GM12878 (cell line): ENCODE measurements around the gene TACR1. TPM values are rescaled to one million over a fixed set of nuclear protein-coding genes. Genes with fewer than 3 reads are reported as not detected.

Source experiments
- ATAC-seq: fragments of 200-7000 bp; cut with Tn5 transposase; 3 replicates; pipeline ENCODE4 v1.9.1; 2020; ENCODE audit warnings: mild to moderate bottlenecking, moderate library complexity
- BruUV-seq: library from RNA; stranded (reverse); fragments of 400-500 nt; replicated peaks from 2 replicates; lab custom pipeline; 2021; lab: Mats Ljungman, UMichigan
- CTCF ChIA-PET: fragments of 300-600 bp; sonication (Branson Sonifier 250); formaldehyde crosslinking; extraction: SDS; loops from one replicate; lab custom pipeline; 2021; ENCODE audit warnings: inconsistent platforms; lab: Yijun Ruan, JAX
- POLR2A ChIA-PET: fragments of 350-600 bp; formaldehyde crosslinking; extraction: SDS; loops from one replicate; lab custom pipeline; 2021; ENCODE audit warnings: inconsistent platforms; lab: Charles Lee
- RAD21 ChIA-PET: fragments of 300-600 bp; sonication (Branson Sonifier 250); formaldehyde crosslinking; loops from one replicate; lab custom pipeline; 2023; ENCODE audit warnings: antibody characterized with exemption; ENCODE audit not compliant: unreplicated experiment; lab: Charles Lee
- SMC1A ChIA-PET: fragments of 300-600 bp; sonication (Branson Sonifier 250); formaldehyde crosslinking; loops from one replicate; lab custom pipeline; 2023; ENCODE audit not compliant: unreplicated experiment, uncharacterized antibody; lab: Charles Lee
- DNase-seq: peaks from one replicate; pipeline ENCODE4 v3.0.0-alpha.2; 2011; ENCODE audit warnings: low read depth, low spot score
- FAIRE-seq: peaks from 3 replicates; lab custom pipeline; 2011; peaks lifted over from hg19 to GRCh38; lab: Jason Lieb, UNC
- H2AFZ ChIP-seq: 2 replicates; pipeline ENCODE4 v1.6.0; 2011; ENCODE audit warnings: low read depth, low read length, control low read depth; ENCODE audit not compliant: control insufficient read depth
- H3K27ac ChIP-seq: 2 replicates; pipeline ENCODE4 v1.5.1; 2011; ENCODE audit warnings: control low read depth; ENCODE audit not compliant: control insufficient read depth, insufficient read depth
- H3K27me3 ChIP-seq, 2 experiments: replicated peaks in 1 of 2; 2 replicates each; pipeline versions ENCODE4 v1.6.0 to v1.6.1; 2011; ENCODE audit warnings: low read length in 1 of 2; ENCODE audit not compliant: control insufficient read depth in 2 of 2, insufficient read depth in 2 of 2
- H3K36me3 ChIP-seq, 2 experiments: 2 replicates each; pipeline ENCODE4 v1.5.1; 2011; ENCODE audit warnings: low read length in 1 of 2; ENCODE audit not compliant: control insufficient read depth in 2 of 2, insufficient read depth in 2 of 2
- H3K4me1 ChIP-seq: 2 replicates; pipeline ENCODE4 v1.6.1; 2011; ENCODE audit warnings: mild to moderate bottlenecking, low read length, moderate library complexity, mixed read lengths; ENCODE audit not compliant: control insufficient read depth, insufficient read depth
- H3K4me2 ChIP-seq: 2 replicates; pipeline ENCODE4 v1.6.0; 2011; ENCODE audit warnings: control low read depth; ENCODE audit not compliant: control insufficient read depth, insufficient read depth
- H3K4me3 ChIP-seq: fragments of 200-600 bp; sonication (generic); 2 replicates; pipeline ENCODE4 v1.5.1; 2016
- H3K79me2 ChIP-seq: 2 replicates; pipeline ENCODE4 v1.6.0; 2011; ENCODE audit warnings: low read length; ENCODE audit not compliant: control insufficient read depth, insufficient read depth
- H3K9ac ChIP-seq: 2 replicates; pipeline ENCODE4 v1.8.0; 2011; ENCODE audit warnings: low read length, control low read depth, mixed read lengths; ENCODE audit not compliant: control insufficient read depth, insufficient read depth
- H3K9me3 ChIP-seq: replicated peaks from 3 replicates; pipeline ENCODE4 v1.5.1; 2011; ENCODE audit warnings: mild to moderate bottlenecking, low read length; ENCODE audit not compliant: control insufficient read depth, insufficient read depth
- H4K20me1 ChIP-seq: 2 replicates; pipeline ENCODE4 v1.6.0; 2011; ENCODE audit not compliant: control insufficient read depth, insufficient read depth
- BCL11A ChIP-seq: IDR thresholded peaks from 2 replicates; pipeline ENCODE4 v1.6.1; 2011; ENCODE audit warnings: low read depth, low read length
- BHLHE40 ChIP-seq, 2 experiments: fragments of 450-650 bp in 1 of 2; IDR thresholded peaks; 2 replicates each; pipeline ENCODE4 v1.6.1; 2011 to 2017; ENCODE audit warnings: low read depth in 2 of 2, borderline replicate concordance in 1 of 2, improper control_type of control experiment in 1 of 2, low read length in 1 of 2, mild to moderate bottlenecking in 1 of 2
- EED ChIP-seq: sonication (generic); IDR thresholded peaks from 2 replicates; pipeline ENCODE4 v1.6.1; 2016; ENCODE audit warnings: antibody characterized with exemption, low read depth
- ETV6 ChIP-seq, 2 experiments: fragments of 450-650 bp in 1 of 2; IDR thresholded peaks in 1 of 2; conservative IDR thresholded peaks in 1 of 2; 2 replicates each; pipeline ENCODE4 v1.6.1; 2014; ENCODE audit warnings: antibody characterized with exemption in 1 of 2, borderline replicate concordance in 1 of 2, low read depth in 1 of 2, mild to moderate bottlenecking in 1 of 2, moderate library complexity in 1 of 2
- JUND ChIP-seq: IDR thresholded peaks from 2 replicates; pipeline ENCODE4 v1.6.1; 2012; ENCODE audit warnings: low read depth, mild to moderate bottlenecking, low read length, improper control_type of control experiment, moderate library complexity
- MEF2B ChIP-seq: fragments of 450-650 bp; IDR thresholded peaks from 2 replicates; pipeline ENCODE4 v1.6.1; 2018; ENCODE audit warnings: mild to moderate bottlenecking, moderate library complexity; ENCODE audit not compliant: partially characterized antibody, poor library complexity, severe bottlenecking
- PAX5 ChIP-seq: IDR thresholded peaks from 2 replicates; pipeline ENCODE4 v1.6.1; 2011; ENCODE audit warnings: low read depth, low read length, borderline replicate concordance
- POLR2AphosphoS2 ChIP-seq: IDR thresholded peaks from 2 replicates; pipeline ENCODE4 v1.6.1; 2011; ENCODE audit warnings: low read depth, mild to moderate bottlenecking, low read length, improper control_type of control experiment, moderate library complexity
- SIX5 ChIP-seq: IDR thresholded peaks from 2 replicates; pipeline ENCODE4 v1.6.1; 2011; ENCODE audit warnings: mild to moderate bottlenecking, low read depth, low read length, moderate library complexity; ENCODE audit not compliant: severe bottlenecking
- SMC3 ChIP-seq: IDR thresholded peaks from 2 replicates; pipeline ENCODE4 v1.6.1; 2011; ENCODE audit warnings: low read length, improper control_type of control experiment, borderline replicate concordance
- SPI1 ChIP-seq: IDR thresholded peaks from 2 replicates; pipeline ENCODE4 v1.6.1; 2011; ENCODE audit warnings: low read depth, mild to moderate bottlenecking, low read length, moderate library complexity, borderline replicate concordance; ENCODE audit not compliant: insufficient read depth
- TBL1XR1 ChIP-seq: IDR thresholded peaks from 2 replicates; pipeline ENCODE4 v1.6.1; 2012; ENCODE audit warnings: low read depth, low read length, improper control_type of control experiment
- WRNIP1 ChIP-seq: IDR thresholded peaks from 2 replicates; pipeline ENCODE4 v1.6.1; 2011; ENCODE audit warnings: low read depth, low read length, improper control_type of control experiment, borderline replicate concordance
- ZNF274 ChIP-seq: IDR thresholded peaks from one replicate; pipeline ENCODE4 v1.8.0; 2011; ENCODE audit not compliant: insufficient read length, insufficient read depth
- WGBS: methylation state at CpG from one replicate; pipeline ENCODE4 v1.1.6; 2016; ENCODE audit warnings: low lambda C conversion rate; ENCODE audit not compliant: insufficient replicate concordance, insufficient coverage; ENCODE audit errors: missing lambda C conversion rate; 5-methylcytosine and 5-hydroxymethylcytosine counted together
- in situ Hi-C: fragments of 300-500 bp; cut with MboI; formaldehyde crosslinking; loops from 9 replicates; pipeline ENCODE4 v1.14.3; 2018; ENCODE audit warnings: mixed read lengths
- intact Hi-C: fragments of 100-400 bp; cut with micrococcal nuclease; formaldehyde crosslinking; loops from one replicate; pipeline ENCODE4 v1.14.2; 2022; ENCODE audit not compliant: unreplicated experiment
- polyA plus RNA-seq, 11 experiments: library from polyadenylated mRNA; depleted of rRNA in 4 of 11; unstranded in 6 of 11; stranded (reverse) in 5 of 11; fragments of >200 nt; fragmentation: Nextera tagmentation in 4 of 11; fragmentation: Illumina TruSeq in 1 of 11; extraction: Ambion mirVana in 4 of 11; extraction: Trizol in 1 of 11; gene quantifications; 1 replicate in 1 of 11; 2 replicates in 10 of 11; pipeline versions ENCODE4 v1.2.1 to v1.2.3, GENCODE V29; 2011 to 2016; ENCODE audit warnings: inconsistent platforms in 2 of 11, missing spikeins in 2 of 11, low read depth in 1 of 11
- total RNA-seq, 4 experiments: library from RNA; depleted of rRNA in 3 of 4; stranded (reverse); fragments of >200 nt in 3 of 4; fragmentation: Illumina TruSeq in 1 of 4; extraction: Trizol in 1 of 4; gene quantifications; 2 replicates each; pipeline versions ENCODE4 v1.2.1 to v1.2.3, GENCODE V29; 2013 to 2021
- TF ChIP-seq, protein P1 (sequence below): IDR thresholded peaks from 2 replicates; pipeline ENCODE4 v1.6.1; 2012; ENCODE audit warnings: improper control_type of control experiment, low read depth, low read length; ENCODE audit not compliant: insufficient replicate concordance
- TF ChIP-seq, protein P2 (sequence below): fragments of 450-650 bp; IDR thresholded peaks from 2 replicates; pipeline ENCODE4 v1.6.1; 2018; ENCODE audit warnings: mild to moderate bottlenecking, low read depth, moderate library complexity; ENCODE audit not compliant: partially characterized antibody

The TACR1 gene
- total and polyA plus RNA-seq, 10 of the 15 experiments (the other 5 are each of a cell fraction or from before 2014, with no cell fraction given), result 0.04 to 1.4 (median 0.15) TPM

DNA sequence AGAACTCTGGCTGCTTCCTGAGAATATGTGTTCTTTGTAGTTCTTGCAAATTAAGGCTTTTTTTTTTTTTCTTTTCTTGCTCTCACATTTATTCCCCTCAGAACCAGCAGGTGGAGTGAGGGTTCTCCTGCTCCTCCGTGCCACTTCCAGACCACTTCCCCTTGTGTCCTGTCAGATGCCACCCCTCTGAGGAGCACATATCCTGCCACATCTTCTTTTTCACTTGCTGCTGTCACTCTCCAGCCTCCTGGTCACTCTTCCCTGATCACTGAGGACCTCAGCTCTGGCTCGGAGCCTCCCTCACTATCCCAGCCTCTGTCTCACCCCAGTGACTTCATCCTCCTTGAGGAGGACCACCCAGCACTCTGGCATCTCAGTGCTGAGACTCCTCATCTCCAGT lies 100.5 kb downstream of the TACR1 start:
- CTCF ChIA-PET, result interaction anchor here (0.6 to 2.5 kb wide), 14 partner anchors 10 to 529 kb away, joined by 3 to 13 read pairs (median 4); no protein-coding TSS in a partner anchor
- H3K36me3 ChIP-seq, result no peaks in the 10 kb centered on the region
- no peak for DNase-seq
- no peak overlapping the region for H3K27ac ChIP-seq
- no peaks in the 10 kb centered on the region for H3K27me3 ChIP-seq
- SMC1A ChIA-PET, result interaction anchor here (0.6 to 2.4 kb wide), 11 partner anchors 22 to 510 kb away, joined by 3 to 14 read pairs (median 3); no protein-coding TSS in a partner anchor
- no TSS peak for BruUV-seq
- FAIRE-seq, result no peak
- WGBS, result 44% methylated on average over 2 of the region's 2 CpGs
- intact Hi-C loops, result loop anchor here (1.0 kb wide), 1 partner anchor 306 kb away; no protein-coding TSS in a partner anchor
- peak; percentile 87 for ATAC-seq
- no peak overlapping the region for H3K4me3 ChIP-seq
- RAD21 ChIA-PET, result interaction anchor here (0.7 to 2.1 kb wide), 2 partner anchors 447 to 510 kb away, joined by 3 to 6 read pairs; no protein-coding TSS in a partner anchor
- H3K4me1 ChIP-seq, result no peaks in the 10 kb centered on the region
- H4K20me1 ChIP-seq, result no peaks in the 10 kb centered on the region
- H3K9ac ChIP-seq, result no peak overlapping the region
- no peak overlapping the region for H2AFZ ChIP-seq
- POLR2A ChIA-PET, result no interaction called here
- H3K79me2 ChIP-seq, result no peaks in the 10 kb centered on the region
- no peak overlapping the region for H3K4me2 ChIP-seq
- in situ Hi-C loops, result no loop called here
- no peaks in the 10 kb centered on the region; the same call in 2 of the 3 replicates for H3K9me3 ChIP-seq
- no peak for TF ChIP-seq POLR2AphosphoS2
- no peak for TF ChIP-seq TBL1XR1
- no peak for TF ChIP-seq BCL11A
- TF ChIP-seq SMC3, result peak; percentile 50; the same call in 1 of the 2 replicates
- TF ChIP-seq MEF2B, result no peak
- no peak for TF ChIP-seq ETV6 (conservative IDR thresholded peaks at IDR 0.05 in 1 of 2, IDR thresholded peaks at IDR 0.05 in 1 of 2; ENCODE audit: borderline replicate concordance in 1 of 2, low read depth in 1 of 2)
- TF ChIP-seq ZNF274, result no peak
- TF ChIP-seq BHLHE40 (IDR thresholded peaks at IDR 0.05; ENCODE audit: borderline replicate concordance in 1 of 2, low read depth in 2 of 2, low read length in 1 of 2), result no peak
- TF ChIP-seq, protein P1, sequence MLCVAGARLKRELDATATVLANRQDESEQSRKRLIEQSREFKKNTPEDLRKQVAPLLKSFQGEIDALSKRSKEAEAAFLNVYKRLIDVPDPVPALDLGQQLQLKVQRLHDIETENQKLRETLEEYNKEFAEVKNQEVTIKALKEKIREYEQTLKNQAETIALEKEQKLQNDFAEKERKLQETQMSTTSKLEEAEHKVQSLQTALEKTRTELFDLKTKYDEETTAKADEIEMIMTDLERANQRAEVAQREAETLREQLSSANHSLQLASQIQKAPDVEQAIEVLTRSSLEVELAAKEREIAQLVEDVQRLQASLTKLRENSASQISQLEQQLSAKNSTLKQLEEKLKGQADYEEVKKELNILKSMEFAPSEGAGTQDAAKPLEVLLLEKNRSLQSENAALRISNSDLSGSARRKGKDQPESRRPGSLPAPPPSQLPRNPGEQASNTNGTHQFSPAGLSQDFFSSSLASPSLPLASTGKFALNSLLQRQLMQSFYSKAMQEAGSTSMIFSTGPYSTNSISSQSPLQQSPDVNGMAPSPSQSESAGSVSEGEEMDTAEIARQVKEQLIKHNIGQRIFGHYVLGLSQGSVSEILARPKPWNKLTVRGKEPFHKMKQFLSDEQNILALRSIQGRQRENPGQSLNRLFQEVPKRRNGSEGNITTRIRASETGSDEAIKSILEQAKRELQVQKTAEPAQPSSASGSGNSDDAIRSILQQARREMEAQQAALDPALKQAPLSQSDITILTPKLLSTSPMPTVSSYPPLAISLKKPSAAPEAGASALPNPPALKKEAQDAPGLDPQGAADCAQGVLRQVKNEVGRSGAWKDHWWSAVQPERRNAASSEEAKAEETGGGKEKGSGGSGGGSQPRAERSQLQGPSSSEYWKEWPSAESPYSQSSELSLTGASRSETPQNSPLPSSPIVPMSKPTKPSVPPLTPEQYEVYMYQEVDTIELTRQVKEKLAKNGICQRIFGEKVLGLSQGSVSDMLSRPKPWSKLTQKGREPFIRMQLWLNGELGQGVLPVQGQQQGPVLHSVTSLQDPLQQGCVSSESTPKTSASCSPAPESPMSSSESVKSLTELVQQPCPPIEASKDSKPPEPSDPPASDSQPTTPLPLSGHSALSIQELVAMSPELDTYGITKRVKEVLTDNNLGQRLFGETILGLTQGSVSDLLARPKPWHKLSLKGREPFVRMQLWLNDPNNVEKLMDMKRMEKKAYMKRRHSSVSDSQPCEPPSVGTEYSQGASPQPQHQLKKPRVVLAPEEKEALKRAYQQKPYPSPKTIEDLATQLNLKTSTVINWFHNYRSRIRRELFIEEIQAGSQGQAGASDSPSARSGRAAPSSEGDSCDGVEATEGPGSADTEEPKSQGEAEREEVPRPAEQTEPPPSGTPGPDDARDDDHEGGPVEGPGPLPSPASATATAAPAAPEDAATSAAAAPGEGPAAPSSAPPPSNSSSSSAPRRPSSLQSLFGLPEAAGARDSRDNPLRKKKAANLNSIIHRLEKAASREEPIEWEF, result no peak
- TF ChIP-seq SPI1, result peak; percentile 63; the same call in 1 of the 2 replicates
- TF ChIP-seq JUND, result no peak
- TF ChIP-seq, protein P2, sequence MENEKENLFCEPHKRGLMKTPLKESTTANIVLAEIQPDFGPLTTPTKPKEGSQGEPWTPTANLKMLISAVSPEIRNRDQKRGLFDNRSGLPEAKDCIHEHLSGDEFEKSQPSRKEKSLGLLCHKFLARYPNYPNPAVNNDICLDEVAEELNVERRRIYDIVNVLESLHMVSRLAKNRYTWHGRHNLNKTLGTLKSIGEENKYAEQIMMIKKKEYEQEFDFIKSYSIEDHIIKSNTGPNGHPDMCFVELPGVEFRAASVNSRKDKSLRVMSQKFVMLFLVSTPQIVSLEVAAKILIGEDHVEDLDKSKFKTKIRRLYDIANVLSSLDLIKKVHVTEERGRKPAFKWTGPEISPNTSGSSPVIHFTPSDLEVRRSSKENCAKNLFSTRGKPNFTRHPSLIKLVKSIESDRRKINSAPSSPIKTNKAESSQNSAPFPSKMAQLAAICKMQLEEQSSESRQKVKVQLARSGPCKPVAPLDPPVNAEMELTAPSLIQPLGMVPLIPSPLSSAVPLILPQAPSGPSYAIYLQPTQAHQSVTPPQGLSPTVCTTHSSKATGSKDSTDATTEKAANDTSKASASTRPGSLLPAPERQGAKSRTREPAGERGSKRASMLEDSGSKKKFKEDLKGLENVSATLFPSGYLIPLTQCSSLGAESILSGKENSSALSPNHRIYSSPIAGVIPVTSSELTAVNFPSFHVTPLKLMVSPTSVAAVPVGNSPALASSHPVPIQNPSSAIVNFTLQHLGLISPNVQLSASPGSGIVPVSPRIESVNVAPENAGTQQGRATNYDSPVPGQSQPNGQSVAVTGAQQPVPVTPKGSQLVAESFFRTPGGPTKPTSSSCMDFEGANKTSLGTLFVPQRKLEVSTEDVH, result no peak
- no peak for TF ChIP-seq WRNIP1
- no peak for TF ChIP-seq EED
- no peak for TF ChIP-seq PAX5
- no peak for TF ChIP-seq SIX5
